Measurements from ENCODE around the gene LDLRAD4. TPM values are rescaled to one million over a fixed set of nuclear protein-coding genes. Genes with fewer than 3 reads are reported as not detected.

The LDLRAD4 gene
- total and polyA plus RNA-seq, 2 experiments from 2014 or later: 0.73 to 1.9 TPM

GRCh38 chr18:13446024-13446423 lies 227.5 kb downstream of the LDLRAD4 start:
- Mint-ChIP-seq H3K27me3 (ENCODE audit: insufficient read depth, low read depth, poor library complexity) (peaks cover 4% of the 10 kb centered on the region), H3K4me1 (peaks cover 35% of the 10 kb centered on the region), H3K4me3 (no peak overlapping the region), H3K27ac (no peak overlapping the region), H3K36me3 (ENCODE audit: low read depth) (no peaks in the 10 kb centered on the region), H3K9me3 (no peaks in the 10 kb centered on the region)
- H3K4me1 ChIP-seq (ENCODE audit: insufficient read depth): peaks cover 7% of the 10 kb centered on the region; the same call in 1 of the 2 replicates
- H3K36me3 ChIP-seq (ENCODE audit: insufficient read depth): no peaks in the 10 kb centered on the region
- H3K4me3 ChIP-seq: no peak overlapping the region
- no peaks in the 10 kb centered on the region for H3K9me2 ChIP-seq (ENCODE audit: insufficient read depth)
- no peak overlapping the region for H3K4me2 ChIP-seq
- no peak for DNase-seq (ENCODE audit: low spot score)
- no peaks in the 10 kb centered on the region for H3K27me3 ChIP-seq (ENCODE audit: insufficient read depth)
- no peak overlapping the region for H2AFZ ChIP-seq
- TF ChIP-seq EZH2 (IDR thresholded peaks at IDR 0.05; ENCODE audit: low read depth, unreplicated experiment) (no peak), REST (IDR thresholded peaks at IDR 0.05; ENCODE audit: unreplicated experiment) (no peak), CREB1 (CRISPR knock-in tag; IDR thresholded peaks at IDR 0.05; ENCODE audit: low read depth) (no peak), ZNF331 (CRISPR knock-in tag; IDR thresholded peaks at IDR 0.05; ENCODE audit: low read depth) (no peak), ZNF114 (CRISPR knock-in tag; IDR thresholded peaks at IDR 0.05) (no peak)
- H4K20me1 ChIP-seq (replicated peaks; ENCODE audit: insufficient read depth): no peaks in the 10 kb centered on the region
- H3K79me2 ChIP-seq (replicated peaks; ENCODE audit: insufficient read depth): no peaks in the 10 kb centered on the region
- no peak for ATAC-seq
- H3F3A ChIP-seq (replicated peaks; ENCODE audit: low read depth): no peaks in the 10 kb centered on the region; the same call in 1 of the 2 replicates
- no peak overlapping the region for H3K27ac ChIP-seq (ENCODE audit: low read depth)

GRCh38 chr18:13446610-13447461 lies 228.3 kb downstream of the LDLRAD4 start:
- Histone ChIP-seq H3K4me2 (no peak overlapping the region), H3K36me3 (ENCODE audit: insufficient read depth) (no peaks in the 10 kb centered on the region), H3K4me3 (no peak overlapping the region), H2AFZ (no peak overlapping the region), H3K27ac (ENCODE audit: low read depth) (no peak overlapping the region), H4K20me1 (replicated peaks; ENCODE audit: insufficient read depth) (no peaks in the 10 kb centered on the region), H3K9me2 (ENCODE audit: insufficient read depth) (no peaks in the 10 kb centered on the region), H3K79me2 (replicated peaks; ENCODE audit: insufficient read depth) (no peaks in the 10 kb centered on the region), H3K4me1 (ENCODE audit: insufficient read depth) (peaks cover 9% of the 10 kb centered on the region), H3F3A (replicated peaks; ENCODE audit: low read depth) (no peaks in the 10 kb centered on the region; the same call in 1 of the 2 replicates), H3K27me3 (ENCODE audit: insufficient read depth) (no peaks in the 10 kb centered on the region)
- Mint-ChIP-seq H3K4me1 (peaks cover 43% of the 10 kb centered on the region), H3K9me3 (no peaks in the 10 kb centered on the region), H3K27me3 (ENCODE audit: insufficient read depth, low read depth, poor library complexity) (peaks cover 4% of the 10 kb centered on the region), H3K4me3 (no peak overlapping the region), H3K36me3 (ENCODE audit: low read depth) (no peaks in the 10 kb centered on the region), H3K27ac (no peak overlapping the region)
- peak; percentile 72 for ATAC-seq
- no peak for TF ChIP-seq CTCF (conservative IDR thresholded peaks at IDR 0.05; ENCODE audit: low read depth in 2 of 2)
- DNase-seq (ENCODE audit: low spot score): no peak

All from GM23338 (cell line).